ENCODE data around the gene UBE2J2.

UBE2J2 gene

DNA sequence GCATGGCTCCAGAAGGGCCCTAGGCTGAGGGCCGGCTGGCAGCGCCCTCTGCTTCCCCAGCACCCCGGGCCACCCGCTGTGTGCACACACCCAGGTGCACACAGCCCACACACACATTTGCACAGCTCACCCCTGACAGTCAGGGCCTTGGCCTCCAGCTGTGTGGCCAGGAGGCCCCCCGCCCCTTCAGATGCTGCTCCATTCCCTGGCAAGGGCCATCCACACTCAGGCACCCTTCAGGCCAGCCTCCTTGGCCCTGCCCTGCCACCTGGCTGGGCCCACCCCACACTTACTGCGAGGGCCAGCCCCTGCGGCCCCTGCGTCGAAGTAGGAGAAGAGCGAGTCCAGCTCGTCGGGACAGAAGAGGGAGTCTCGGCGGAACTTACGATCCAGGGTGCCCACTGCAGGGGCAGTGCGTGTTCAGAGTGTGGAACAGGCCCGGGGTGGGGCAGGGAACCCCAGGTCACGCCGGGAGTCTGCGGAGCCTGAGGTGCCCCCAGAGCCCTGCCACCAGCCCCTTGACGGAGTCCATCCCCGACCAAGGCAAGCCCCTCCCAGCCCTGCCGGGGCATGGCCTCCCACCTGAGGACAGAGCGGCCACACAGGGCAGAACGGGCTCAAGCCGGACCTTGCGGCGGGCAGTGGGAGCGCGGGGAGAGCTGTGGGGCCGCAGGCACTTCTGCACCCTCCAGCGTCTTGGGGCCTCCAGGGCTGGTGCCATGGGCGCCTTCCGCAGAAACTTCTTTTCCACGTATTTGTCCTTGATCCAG is 21.7 kb upstream of the UBE2J2 start:
- DNase-seq = no peak

DNA sequence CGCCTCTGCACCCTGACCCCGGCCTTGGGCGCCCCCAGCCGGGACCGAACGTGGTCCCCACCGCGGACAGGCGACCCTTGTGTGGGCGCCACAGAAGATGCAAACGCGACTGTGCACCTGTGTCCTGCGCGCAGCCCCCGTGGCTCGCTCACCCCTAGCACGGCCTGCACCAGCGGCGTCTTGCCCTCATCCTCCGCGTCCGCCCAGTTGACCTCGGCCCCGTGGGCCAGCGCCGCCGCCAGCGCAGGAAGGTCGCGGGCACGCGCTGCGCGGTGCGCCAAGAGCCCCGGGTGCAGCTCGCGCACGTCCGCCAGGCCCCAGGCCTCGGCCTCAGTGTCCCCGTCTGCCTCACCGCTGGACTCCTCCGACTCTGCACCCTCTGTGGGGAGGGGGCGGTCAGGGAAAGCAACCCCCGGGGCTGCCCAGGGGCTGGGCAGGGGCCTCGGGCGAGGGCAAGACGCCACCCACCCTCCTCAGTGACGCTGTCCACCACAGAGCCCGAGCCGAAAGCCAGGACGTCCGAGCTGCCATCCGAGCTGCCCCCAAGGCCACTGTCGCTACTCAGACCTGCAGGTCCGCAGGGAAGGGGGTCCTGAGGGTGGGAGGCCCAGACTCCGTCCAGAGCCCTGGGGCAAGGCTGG is 20.7 kb upstream of the UBE2J2 start:
- no peak for DNase-seq

- no peak for DNase-seq
Measured at GRCh38 chr1:1293263-1294249, 19.9 kb upstream of the UBE2J2 start.

GRCh38 chr1:1292851-1293250 is 19.2 kb upstream of the UBE2J2 start:
- no peak for DNase-seq

DNA sequence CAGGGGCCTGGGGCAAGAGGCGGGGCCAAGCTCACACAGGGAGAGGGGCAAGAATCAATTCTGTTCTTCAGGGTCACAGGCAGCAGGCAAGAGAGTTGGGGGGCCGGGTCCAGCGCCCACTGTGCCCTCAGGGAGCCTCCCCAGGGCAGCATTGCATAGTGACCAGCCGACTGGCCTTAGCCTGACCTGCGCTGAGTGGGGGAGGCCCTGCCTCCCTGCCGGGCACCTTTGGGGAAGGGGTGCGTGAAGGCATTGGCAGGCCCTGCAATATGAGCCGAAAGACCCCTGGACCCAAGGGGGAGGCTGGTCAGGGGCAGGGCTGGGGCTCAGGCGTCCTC is 18.8 kb upstream of the UBE2J2 start:
- no peak for DNase-seq

DNA sequence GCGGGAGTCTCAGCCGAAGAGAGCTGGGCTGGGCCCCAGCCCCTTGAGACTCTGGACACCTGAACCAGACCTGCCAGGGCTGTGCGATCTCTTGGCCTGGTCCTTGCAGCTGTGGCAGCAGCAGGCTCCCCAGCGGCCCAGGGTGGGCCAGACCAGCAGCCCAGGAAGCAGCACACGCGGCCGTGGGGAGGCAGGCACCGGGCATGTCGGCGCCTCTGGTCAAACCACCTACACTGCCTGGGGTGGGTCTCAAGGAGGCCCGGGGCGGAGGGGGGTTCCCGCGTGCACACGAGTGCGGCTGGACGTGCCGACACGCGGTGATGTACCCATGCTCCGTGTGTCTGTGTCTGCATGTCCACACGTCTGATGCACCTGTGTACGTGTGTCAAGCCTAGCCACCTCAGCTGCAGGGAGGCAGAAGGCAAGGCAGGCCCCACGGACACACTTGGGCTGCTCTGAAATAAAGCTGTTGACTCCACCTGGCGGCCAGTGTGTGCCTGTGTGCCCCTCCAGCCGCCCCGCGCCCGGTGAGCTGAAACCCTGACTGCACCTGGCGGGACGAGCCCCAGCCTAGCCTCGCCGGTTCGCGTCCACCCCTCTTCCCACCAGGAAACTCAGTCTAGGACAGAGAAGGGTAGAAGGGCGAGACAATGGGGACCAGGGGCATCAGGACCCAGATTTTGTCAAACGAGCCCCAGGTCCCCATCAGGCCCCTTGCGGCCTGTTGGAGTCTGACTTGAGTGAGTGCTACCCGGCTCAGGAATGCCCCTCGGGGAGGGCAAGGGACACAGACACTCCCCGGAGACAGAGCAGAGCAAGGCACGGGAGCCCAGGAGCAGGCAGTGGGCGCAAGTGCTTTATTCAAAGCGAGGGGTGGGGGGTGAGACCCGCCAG is 18.1 kb upstream of the UBE2J2 start:
- DNase-seq = peak; percentile 68 to 69

GRCh38 chr1:1291023-1291528 is 17.4 kb upstream of the UBE2J2 start:
- no peak for DNase-seq

DNA sequence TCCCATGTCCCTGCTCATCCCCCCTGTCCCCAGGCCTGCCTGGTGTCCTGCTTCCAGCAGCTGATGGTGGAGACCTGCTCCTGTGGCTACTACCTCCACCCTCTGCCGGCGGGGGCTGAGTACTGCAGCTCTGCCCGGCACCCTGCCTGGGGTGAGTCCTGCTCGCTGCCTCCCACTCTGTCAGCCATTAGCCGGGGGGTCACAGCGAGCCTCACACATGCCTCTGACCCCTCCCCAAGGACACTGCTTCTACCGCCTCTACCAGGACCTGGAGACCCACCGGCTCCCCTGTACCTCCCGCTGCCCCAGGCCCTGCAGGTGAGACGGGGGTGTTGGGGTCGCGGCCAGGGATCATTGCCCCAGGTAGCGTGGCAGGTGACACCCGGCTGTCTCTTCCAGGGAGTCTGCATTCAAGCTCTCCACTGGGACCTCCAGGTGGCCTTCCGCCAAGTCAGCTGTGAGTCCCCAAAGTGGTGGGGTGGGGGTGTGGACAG is 16.6 kb upstream of the UBE2J2 start:
- DNase-seq = peak; percentile 56 to 72

DNA sequence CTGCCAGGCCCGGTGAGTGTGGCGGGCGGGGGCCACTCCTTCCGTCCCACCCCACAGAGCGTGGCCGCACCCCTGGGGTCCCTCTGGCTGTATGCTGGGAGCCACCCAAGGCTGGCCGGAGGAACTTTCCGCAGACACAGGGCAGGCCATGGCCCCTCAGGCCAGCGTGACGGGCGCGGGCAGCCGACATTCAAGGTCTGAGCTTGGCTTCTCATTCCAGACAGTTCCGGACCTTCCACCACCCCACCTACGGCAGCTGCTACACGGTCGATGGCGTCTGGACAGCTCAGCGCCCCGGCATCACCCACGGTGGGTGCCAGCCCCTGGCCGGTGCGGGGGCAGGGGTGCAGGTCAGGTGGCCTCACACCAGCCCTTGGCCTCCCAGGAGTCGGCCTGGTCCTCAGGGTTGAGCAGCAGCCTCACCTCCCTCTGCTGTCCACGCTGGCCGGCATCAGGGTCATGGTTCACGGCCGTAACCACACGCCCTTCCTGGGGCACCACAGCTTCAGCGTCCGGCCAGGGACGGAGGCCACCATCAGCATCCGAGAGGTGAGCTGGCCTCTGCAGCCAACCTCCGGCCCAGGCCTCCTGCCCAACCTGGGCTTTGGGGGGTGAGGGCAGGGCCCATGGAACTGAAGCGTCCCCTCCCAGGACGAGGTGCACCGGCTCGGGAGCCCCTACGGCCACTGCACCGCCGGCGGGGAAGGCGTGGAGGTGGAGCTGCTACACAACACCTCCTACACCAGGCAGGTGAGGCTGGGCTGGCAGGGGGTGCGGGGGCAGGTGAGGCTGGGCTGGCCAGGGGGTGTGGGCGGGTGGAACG is 13.8 kb upstream of the UBE2J2 start:
- DNase-seq = no peak

DNA sequence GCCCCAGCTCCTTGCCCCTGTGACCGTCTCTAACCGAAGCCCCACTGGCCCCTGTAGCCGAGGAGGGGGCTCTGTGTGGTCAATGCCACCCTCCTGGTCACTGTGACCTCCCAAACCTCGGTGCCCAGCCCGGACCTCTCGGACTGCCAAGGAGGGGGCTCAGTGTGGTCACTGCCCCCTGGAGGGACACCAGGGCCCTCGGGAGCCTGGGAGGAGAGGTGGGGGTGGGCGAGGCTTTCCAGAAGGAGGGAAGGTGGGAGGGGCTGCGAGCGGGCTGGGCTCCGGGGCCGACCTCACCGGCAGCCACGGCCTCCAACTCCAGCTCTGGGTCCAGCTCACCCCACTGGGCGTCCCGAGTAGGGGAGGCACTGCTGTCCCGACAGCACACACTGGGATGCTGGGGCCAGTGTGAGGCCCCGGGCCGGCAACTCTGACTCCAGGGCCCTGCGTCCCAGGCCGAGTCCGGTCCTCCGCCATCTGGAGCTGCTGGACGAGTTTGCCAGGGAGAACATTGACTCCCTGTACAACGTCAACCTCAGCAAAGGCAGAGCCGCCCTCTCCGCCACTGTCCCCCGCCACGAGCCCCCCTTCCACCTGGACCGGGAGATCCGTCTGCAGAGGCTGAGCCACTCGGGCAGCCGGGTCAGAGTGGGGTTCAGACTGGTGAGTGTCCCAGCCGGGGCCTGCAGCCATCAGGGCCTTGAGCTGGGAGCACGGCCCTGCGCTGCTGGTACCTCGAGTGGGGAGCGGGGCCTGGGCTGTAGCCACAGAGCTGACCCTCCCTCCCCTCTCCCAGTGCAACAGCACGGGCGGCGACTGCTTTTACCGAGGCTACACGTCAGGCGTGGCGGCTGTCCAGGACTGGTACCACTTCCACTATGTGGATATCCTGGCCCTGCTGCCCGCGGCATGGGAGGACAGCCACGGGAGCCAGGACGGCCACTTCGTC is 12.9 kb upstream of the UBE2J2 start:
- no peak for DNase-seq

- DNase-seq = no peak
Measured at GRCh38 chr1:1285611-1286311, 12.1 kb upstream of the UBE2J2 start.

GRCh38 chr1:1285102-1285571 is 11.5 kb upstream of the UBE2J2 start:
- no peak for DNase-seq

- no peak for DNase-seq
Measured at GRCh38 chr1:1284221-1285101, 10.8 kb upstream of the UBE2J2 start.

DNA sequence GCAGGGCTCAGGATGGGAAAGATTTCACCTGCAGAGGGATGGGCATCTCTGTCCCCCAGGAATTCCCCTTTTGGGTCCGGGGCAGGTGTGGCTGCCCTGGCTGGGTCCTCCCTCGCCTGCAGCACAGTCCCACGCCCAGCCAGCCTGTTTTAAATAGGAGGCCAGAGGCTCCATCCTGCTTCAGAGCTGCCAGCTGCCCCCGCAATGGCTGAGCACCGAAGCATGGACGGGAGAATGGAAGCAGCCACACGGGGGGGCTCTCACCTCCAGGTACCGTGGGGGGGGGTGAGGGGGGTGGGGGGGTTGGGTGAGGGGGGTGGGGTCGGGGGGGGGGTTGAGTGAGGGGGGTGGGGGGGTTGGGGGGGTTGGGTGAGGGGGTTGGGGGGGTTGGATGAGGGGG is 10.2 kb upstream of the UBE2J2 start:
- no peak for DNase-seq

DNA sequence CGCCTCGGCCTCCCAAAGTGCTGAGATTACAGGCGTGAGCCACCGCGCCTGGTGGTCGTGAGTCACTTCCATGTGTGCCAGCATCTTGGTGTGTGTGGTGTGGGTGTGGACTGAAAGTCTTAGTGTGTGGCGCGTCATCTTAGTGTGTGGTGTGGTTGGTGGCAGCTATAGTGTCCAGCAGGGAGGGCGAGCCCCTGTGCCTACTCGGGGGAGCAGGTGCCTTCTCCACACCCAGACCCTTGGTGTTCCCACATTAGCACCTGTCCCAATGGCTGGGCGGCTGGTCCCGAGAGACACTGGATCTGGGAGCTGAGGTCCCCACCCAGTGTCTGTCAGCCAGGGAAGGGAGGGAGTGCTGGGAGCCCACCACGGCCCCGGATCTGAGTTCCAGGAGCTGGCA is 9.3 kb upstream of the UBE2J2 start:
- DNase-seq = no peak

GRCh38 chr1:1281533-1282321 is 8.1 kb upstream of the UBE2J2 start:
- DNase-seq = no peak

- DNase-seq = no peak
Measured at GRCh38 chr1:1280782-1281481, 7.3 kb upstream of the UBE2J2 start.

Data from stimulated activated CD4-positive, alpha-beta T cell treated with anti-CD3 and anti-CD28 coated beads, Interleukin-4, amount 100 ng/mL, for 4 hours (primary cell).